Activated T-helper 17 cell treated with anti-CD3 and anti-CD28 coated beads, Interleukin-2, amount 50 U/mL, for 72 hours (primary cell): ENCODE measurements around the gene MPPED2. TPM values are rescaled to one million over a fixed set of nuclear protein-coding genes. Genes with fewer than 3 reads are reported as not detected.

Source experiments
- ATAC-seq: fragments of 150-1000 bp; cut with Tn5 transposase; replicated peaks from 2 replicates; pipeline ENCODE4 v1.10.0; 2021; ENCODE audit warnings: mild to moderate bottlenecking, moderate library complexity
- H3K27ac Mint-ChIP-seq: one replicate; pipeline ENCODE4 v1.8.0; 2022; ENCODE audit warnings: mixed read lengths
- H3K27me3 Mint-ChIP-seq: one replicate; pipeline ENCODE4 v1.8.0; 2022; ENCODE audit warnings: mixed read lengths
- H3K36me3 Mint-ChIP-seq: one replicate; pipeline ENCODE4 v1.8.0; 2022; ENCODE audit warnings: low read depth, mild to moderate bottlenecking, mixed read lengths
- H3K4me1 Mint-ChIP-seq: one replicate; pipeline ENCODE4 v1.8.0; 2022; ENCODE audit warnings: mixed read lengths
- H3K4me3 Mint-ChIP-seq: one replicate; pipeline ENCODE4 v1.8.0; 2022; ENCODE audit warnings: mild to moderate bottlenecking, mixed read lengths
- H3K9me3 Mint-ChIP-seq: one replicate; pipeline ENCODE4 v1.8.0; 2022; ENCODE audit warnings: mixed read lengths
- total RNA-seq, 2 donors: library from RNA; stranded (reverse); gene quantifications; one replicate each; pipeline ENCODE4 v1.2.3, GENCODE V29; 2022

The MPPED2 gene
- total RNA-seq, 2 donors from 2014 or later, result not detected

DNA sequence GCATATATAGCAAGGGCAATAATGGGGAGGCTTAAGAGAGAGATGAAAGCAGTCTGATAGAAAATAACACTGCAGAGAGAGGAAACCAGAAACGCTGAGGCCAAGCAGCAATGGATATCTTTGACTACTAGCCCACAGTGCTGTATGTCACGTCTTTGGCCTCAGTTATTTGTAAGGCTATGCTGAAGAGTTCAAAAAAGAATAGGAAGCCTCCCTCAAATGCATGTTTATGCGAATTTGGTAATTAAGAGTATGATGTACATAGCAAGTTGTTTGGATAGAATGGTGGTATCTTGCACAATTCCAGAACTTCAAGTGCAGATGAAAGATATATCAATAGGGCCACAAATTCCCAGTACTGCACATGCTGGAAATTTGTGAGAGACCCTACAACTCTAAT, 89.2 kb downstream of the MPPED2 start:
- no peak overlapping the region for H3K4me3 Mint-ChIP-seq
- H3K27ac Mint-ChIP-seq, result no peak overlapping the region
- peaks cover 4% of the 10 kb centered on the region for H3K9me3 Mint-ChIP-seq
- no peaks in the 10 kb centered on the region for H3K27me3 Mint-ChIP-seq
- no peak for ATAC-seq
- H3K4me1 Mint-ChIP-seq, result no peaks in the 10 kb centered on the region
- H3K36me3 Mint-ChIP-seq, result no peaks in the 10 kb centered on the region

DNA sequence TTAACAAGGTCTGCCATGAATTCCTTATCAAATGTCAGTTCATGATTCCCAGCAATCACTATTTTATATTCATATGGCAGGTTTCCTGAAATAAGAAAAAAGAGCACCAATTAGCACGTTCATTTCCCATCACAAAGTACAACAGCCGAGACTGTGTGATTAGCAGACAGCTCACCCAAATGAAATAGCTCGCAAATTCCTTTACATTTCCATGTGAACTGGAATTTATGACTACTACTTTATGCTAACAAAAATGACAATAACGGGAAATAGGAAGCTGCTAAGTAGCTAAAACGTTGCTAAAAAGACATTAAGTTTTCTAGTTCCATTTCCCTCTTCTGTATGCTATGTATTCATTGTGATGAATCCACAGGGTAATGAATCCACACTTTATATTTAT, 90.7 kb downstream of the MPPED2 start:
- H3K27me3 Mint-ChIP-seq, result no peaks in the 10 kb centered on the region
- no peak overlapping the region for H3K4me3 Mint-ChIP-seq
- no peak for ATAC-seq
- no peaks in the 10 kb centered on the region for H3K4me1 Mint-ChIP-seq
- no peaks in the 10 kb centered on the region for H3K36me3 Mint-ChIP-seq
- peaks cover 4% of the 10 kb centered on the region for H3K9me3 Mint-ChIP-seq
- H3K27ac Mint-ChIP-seq, result no peak overlapping the region

DNA sequence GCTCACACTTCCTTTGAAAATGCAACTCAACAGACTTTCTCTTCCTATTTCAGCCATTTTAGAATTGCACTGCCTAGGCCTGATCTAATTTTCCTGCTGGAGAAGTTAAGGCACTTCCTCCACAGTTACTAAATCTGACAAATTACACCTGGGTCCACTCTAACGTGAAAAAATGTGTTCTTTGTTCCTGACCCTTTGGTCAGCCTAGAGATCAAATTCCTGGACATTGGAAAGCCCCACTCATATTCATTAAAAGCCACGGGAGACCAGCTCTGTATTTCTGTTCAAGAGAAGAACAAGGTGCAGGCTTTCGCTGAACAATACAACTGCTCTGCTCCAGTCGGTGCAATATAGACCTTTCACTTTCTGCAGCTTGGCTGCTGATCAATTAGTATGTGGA, 96.6 kb downstream of the MPPED2 start:
- Mint-ChIP-seq H3K36me3 (no peaks in the 10 kb centered on the region), H3K4me1 (no peaks in the 10 kb centered on the region), H3K27ac (no peak overlapping the region), H3K4me3 (no peak overlapping the region), H3K9me3 (no peaks in the 10 kb centered on the region), H3K27me3 (peaks cover 12% of the 10 kb centered on the region)
- ATAC-seq, result no peak

DNA sequence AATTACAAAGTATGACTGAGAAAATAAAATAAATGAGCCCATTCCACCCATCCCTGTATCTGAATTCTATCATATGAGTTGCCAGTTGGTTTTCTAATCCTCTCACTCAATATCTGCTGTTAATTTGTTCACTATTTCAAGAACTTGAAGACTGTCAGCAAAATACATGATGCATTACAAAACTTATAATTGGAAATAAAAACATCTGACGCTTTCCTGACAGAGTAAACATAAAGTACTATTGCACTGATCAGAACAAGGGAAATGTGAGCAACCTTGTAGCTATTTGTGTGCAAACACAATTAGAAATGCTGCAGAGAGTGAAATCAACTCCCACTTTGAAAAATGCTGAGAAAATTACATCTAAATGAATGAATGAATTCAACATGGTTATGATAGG, 97.1 kb downstream of the MPPED2 start:
- Mint-ChIP-seq H3K4me1 (no peaks in the 10 kb centered on the region), H3K4me3 (no peak overlapping the region), H3K36me3 (no peaks in the 10 kb centered on the region), H3K27ac (no peak overlapping the region), H3K9me3 (no peaks in the 10 kb centered on the region), H3K27me3 (peaks cover 12% of the 10 kb centered on the region)
- no peak for ATAC-seq

DNA sequence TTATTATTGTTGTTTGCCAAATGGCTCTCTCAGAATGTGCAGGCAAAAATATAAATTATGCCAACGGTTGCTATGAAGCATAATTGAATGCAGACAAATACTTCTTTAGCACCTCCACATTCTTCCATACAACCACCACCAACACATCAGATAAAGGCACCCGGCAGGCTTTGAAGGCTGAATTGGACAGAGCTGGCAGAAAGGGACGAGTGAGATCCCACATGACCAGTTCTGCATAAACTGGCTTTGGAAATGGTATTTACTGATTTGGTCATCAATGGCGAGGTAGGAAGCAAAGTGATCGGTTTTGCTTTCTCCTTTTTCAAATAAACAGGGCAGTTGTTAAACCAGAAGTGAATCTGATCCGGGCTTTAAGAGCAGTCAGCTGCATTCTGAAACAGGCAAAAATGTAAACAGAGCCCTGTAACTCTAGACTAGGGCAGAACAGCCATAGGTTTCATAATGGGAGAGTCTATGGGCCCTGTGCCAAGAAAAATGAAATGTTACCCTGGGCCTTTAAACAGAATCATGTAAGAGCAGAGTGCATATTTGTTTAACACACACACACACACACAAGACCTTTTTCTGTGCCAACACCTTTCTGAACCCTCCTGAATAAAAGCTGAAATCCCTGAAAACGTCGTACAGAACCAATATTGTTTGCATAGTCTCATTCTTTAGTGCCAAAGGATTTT, 97.7 kb downstream of the MPPED2 start:
- Mint-ChIP-seq H3K36me3 (no peaks in the 10 kb centered on the region), H3K4me1 (no peaks in the 10 kb centered on the region), H3K4me3 (no peak overlapping the region), H3K9me3 (no peaks in the 10 kb centered on the region), H3K27ac (no peak overlapping the region), H3K27me3 (peaks cover 12% of the 10 kb centered on the region)
- no peak for ATAC-seq

DNA sequence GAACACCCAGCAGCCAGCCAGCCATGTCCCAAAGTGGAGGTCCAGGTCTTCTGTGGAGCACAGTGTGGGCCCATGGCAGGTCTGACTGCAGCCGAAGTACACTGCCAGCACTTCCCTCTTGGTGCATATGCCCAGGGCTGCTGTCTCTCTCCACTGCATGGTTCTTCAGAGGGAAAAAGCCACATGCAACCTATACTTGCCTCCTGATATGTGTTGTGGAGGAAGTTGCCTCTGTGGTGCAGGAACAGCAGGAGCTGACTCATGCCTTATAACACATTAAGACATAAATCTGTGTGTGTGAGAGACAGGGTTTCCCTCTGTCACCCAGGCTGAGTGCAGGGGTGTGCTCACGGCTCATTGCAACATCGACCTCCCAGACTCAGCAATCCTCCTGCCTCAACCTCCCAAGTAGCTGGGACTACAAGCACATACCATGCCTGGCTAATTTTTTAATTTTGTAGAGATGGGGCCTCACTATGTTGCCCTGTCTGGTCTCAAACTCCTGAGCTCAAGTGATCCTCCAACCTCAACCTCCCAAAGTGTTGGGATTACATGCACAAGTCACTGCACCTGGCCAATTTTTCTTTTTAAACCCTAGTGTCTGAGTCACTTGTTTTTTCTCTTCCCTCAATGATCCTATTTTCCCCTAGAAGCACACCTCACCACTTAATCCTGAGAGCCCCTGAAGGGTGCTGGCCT, 98.8 kb downstream of the MPPED2 start:
- Mint-ChIP-seq H3K27ac (no peak overlapping the region), H3K4me1 (no peaks in the 10 kb centered on the region), H3K27me3 (peaks cover 12% of the 10 kb centered on the region), H3K4me3 (no peak overlapping the region), H3K36me3 (no peaks in the 10 kb centered on the region), H3K9me3 (no peaks in the 10 kb centered on the region)
- ATAC-seq, result no peak

DNA sequence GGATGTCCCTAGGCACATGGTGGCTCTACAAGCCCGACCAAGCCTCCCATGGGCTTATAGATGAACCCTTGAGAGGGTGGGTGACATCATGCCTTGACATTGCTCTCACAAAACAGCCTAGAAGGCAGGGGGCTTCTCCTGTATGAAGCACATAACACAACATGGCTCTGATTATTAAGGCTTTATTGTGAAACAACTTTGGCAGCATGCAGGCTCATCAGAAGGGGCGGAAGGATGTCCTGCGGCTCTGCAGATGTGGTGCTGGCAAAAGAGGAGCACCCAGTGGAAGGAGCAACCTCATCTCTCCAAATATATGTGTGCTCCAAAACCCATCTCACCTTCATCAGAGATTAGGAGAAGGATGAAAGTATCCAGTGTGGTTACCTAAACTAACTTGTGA, 100.4 kb downstream of the MPPED2 start:
- no peak for ATAC-seq
- H3K27me3 Mint-ChIP-seq, result peaks cover 12% of the 10 kb centered on the region
- H3K27ac Mint-ChIP-seq, result no peak overlapping the region
- no peaks in the 10 kb centered on the region for H3K4me1 Mint-ChIP-seq
- no peaks in the 10 kb centered on the region for H3K9me3 Mint-ChIP-seq
- H3K36me3 Mint-ChIP-seq, result no peaks in the 10 kb centered on the region
- H3K4me3 Mint-ChIP-seq, result no peak overlapping the region

DNA sequence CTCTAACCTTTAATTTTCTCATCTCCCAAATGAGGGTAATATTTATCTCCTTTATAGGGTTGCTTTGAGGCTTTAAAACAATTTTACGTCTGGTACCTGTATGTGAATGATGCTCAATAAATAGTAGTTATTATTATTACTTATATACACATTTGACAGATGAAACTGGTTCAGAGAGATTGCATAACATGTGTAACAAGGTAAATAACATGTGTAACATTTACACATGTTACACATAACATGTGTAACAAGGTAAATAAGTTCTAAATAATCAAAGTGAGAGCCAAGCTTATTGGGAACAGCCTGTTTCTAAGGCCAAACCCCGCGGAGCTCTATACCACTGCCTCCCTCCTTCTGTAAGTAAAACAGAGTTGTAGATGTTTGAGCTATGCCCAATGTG, 100.9 kb downstream of the MPPED2 start:
- no peaks in the 10 kb centered on the region for H3K9me3 Mint-ChIP-seq
- no peaks in the 10 kb centered on the region for H3K4me1 Mint-ChIP-seq
- H3K27ac Mint-ChIP-seq, result no peak overlapping the region
- no peak overlapping the region for H3K4me3 Mint-ChIP-seq
- peaks cover 12% of the 10 kb centered on the region for H3K27me3 Mint-ChIP-seq
- no peaks in the 10 kb centered on the region for H3K36me3 Mint-ChIP-seq
- ATAC-seq, result no peak

DNA sequence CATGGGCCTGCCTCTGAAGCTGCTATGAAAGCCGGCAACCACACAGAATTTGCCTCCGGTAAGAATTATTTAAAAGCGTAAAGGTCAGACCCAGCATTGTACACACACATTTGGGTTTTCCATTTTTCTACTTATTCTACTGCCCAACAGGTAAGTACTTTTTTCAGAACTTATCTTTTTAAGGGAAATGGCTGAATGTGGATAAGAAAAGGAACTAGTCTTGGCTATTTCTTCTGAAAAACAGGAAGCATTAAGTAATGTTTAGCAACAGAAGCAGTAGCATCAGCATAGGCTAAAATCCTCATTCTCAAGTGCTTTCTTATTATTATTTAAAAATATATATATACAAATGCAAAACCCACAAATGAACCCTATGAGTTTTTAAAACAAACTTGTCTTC, 103.1 kb downstream of the MPPED2 start:
- H3K27ac Mint-ChIP-seq, result no peak overlapping the region
- H3K36me3 Mint-ChIP-seq, result no peaks in the 10 kb centered on the region
- no peaks in the 10 kb centered on the region for H3K4me1 Mint-ChIP-seq
- no peak for ATAC-seq
- H3K27me3 Mint-ChIP-seq, result peaks cover 11% of the 10 kb centered on the region
- H3K4me3 Mint-ChIP-seq, result no peak overlapping the region
- H3K9me3 Mint-ChIP-seq, result no peaks in the 10 kb centered on the region

DNA sequence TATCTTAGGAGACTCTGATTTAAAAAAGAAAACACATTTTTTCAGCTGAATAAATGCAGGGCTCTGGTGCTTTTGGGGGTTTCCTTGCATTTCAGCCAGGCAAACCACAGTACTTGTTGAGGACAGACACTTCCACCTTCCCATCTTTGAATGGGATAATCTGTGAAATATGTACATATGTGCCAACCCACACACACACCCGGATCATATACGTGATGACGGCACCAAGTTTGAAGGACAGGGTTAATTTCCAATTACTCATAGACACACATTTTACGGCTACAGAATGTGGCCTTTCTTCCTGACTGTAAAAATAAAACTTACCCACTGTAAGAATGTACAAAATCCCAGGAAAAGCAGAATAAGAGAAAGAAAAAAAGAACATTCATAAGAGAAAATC, 104.4 kb downstream of the MPPED2 start:
- Mint-ChIP-seq H3K4me3 (no peak overlapping the region), H3K36me3 (no peaks in the 10 kb centered on the region), H3K27ac (no peak overlapping the region), H3K9me3 (no peaks in the 10 kb centered on the region), H3K4me1 (no peaks in the 10 kb centered on the region), H3K27me3 (peaks cover 21% of the 10 kb centered on the region)
- ATAC-seq, result no peak

DNA sequence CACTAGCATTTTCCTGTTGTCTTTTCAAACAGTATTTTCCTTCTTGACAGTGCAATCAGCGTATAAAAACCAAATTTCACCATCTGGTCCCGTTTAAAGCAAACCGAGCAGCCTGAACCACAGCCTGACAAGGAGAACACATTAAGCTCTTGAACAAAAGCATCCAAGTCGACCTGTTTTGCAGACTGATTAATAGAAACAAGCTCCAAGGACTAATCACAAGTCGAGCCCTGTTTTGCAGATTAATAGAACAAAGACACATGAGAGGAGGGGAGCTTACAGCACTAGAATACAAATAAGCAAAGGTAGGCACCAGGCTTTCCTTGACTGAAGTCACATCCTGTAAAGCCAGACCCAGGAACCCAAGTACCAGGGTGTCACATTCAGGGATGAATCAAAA, 104.8 kb downstream of the MPPED2 start:
- Mint-ChIP-seq H3K4me1 (no peaks in the 10 kb centered on the region), H3K36me3 (no peaks in the 10 kb centered on the region), H3K27ac (no peak overlapping the region), H3K27me3 (peaks cover 18% of the 10 kb centered on the region), H3K9me3 (no peaks in the 10 kb centered on the region), H3K4me3 (no peak overlapping the region)
- no peak for ATAC-seq

DNA sequence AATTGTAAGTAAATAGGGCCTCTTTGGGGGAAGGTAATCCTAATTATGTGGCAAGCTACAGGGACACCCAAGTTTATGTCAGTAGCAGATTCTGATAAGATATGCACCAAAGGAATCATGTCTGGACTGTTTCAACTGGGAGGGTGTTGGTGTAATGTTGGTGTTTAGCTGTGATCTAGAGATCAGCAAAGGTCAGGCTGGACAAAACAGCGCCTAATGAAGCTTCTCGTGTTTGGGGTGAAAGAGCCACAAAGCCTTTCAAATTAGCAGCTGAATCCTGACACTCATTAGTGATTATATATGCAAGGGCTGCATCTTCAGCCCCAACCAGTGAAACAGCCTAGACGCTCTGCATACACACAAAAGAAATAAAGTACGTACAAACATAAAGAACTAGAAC, 106.3 kb downstream of the MPPED2 start:
- Mint-ChIP-seq H3K27me3 (peaks cover 15% of the 10 kb centered on the region), H3K4me3 (no peak overlapping the region), H3K4me1 (no peaks in the 10 kb centered on the region), H3K9me3 (no peaks in the 10 kb centered on the region), H3K36me3 (no peaks in the 10 kb centered on the region), H3K27ac (no peak overlapping the region)
- no peak for ATAC-seq

DNA sequence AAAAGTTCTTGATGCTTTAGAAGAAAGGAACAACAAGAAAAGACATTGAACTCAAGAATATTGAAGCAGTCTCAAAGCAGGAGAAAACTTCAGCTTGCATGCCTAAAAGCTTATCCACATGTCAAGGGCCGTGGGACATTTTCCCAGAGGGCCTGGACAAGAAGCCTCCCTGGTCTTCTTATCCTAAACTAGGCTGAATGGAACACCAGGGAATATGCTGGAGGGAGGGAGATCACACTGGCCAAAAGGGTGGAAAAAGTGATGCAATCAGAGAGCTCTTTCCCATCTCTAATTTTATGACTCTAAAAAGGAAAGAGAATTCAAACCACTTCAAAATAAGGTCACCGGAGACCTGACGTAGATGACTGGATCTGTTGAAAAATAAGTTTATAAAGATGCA, 107.2 kb downstream of the MPPED2 start:
- H3K4me3 Mint-ChIP-seq, result no peak overlapping the region
- no peaks in the 10 kb centered on the region for H3K9me3 Mint-ChIP-seq
- no peak overlapping the region for H3K27ac Mint-ChIP-seq
- peaks cover 15% of the 10 kb centered on the region for H3K27me3 Mint-ChIP-seq
- ATAC-seq, result no peak
- no peaks in the 10 kb centered on the region for H3K4me1 Mint-ChIP-seq
- no peaks in the 10 kb centered on the region for H3K36me3 Mint-ChIP-seq

DNA sequence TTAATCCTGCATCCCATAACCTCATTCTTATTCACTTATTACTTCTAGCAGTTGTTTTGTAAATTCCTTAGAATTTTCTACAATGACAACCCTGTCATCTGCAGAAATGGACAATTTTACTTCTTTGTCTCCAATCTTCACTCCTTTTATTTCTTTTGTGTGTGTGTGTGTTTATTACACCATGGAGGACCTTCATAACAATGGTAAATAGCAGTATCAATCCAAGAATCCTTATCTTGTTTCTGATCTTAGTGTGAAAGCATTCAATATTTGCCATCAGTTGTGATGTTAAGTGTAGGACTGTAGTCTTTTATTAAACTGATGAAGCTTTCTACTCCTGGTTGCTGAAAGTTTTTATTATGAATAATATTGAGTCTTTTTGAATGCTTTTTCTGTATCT, 109.1 kb downstream of the MPPED2 start:
- no peaks in the 10 kb centered on the region for H3K9me3 Mint-ChIP-seq
- H3K4me3 Mint-ChIP-seq, result no peak overlapping the region
- H3K27ac Mint-ChIP-seq, result no peak overlapping the region
- no peak for ATAC-seq
- H3K27me3 Mint-ChIP-seq, result peaks cover 15% of the 10 kb centered on the region
- no peaks in the 10 kb centered on the region for H3K36me3 Mint-ChIP-seq
- H3K4me1 Mint-ChIP-seq, result no peaks in the 10 kb centered on the region

DNA sequence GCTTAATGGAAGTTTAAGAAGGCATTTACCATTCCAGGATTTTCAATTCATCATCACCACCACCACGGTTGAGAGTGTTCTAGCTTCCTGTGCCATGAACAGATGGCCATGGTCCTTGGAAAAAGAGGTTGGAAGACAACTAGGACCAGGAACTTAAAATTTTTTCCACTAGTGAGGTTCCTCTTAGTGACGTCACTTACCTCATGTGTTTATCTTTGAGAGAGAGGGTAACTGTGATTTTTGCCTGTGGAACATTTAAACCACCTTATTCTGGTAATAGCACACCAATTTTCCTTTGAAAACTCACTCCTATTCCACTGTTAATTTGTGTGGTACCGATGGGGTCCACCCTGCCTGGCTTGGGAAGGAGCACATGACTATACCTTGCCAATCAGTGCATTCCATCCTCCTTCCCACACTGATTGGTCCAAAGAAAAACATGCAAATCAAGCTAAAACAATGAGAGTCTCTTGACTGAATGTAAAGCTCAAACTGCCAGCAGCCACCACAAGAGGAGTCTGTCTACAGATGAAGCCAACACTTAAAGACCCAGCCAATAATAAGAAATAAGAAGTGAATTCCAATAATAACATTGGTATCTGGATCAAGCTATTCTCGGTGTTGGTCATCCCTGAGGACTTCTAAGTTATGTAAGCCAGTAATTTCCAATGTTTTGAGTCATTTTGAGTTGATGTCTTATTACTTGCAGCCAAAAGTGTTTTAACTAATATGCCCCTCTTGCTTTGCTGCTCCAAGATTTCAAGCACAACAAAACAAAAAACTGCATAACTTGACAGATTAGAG, 111.8 kb downstream of the MPPED2 start:
- no peak for ATAC-seq
- Mint-ChIP-seq H3K27ac (no peak overlapping the region), H3K4me3 (no peak overlapping the region), H3K36me3 (no peaks in the 10 kb centered on the region), H3K4me1 (no peaks in the 10 kb centered on the region), H3K27me3 (peaks cover 23% of the 10 kb centered on the region), H3K9me3 (peaks cover 4% of the 10 kb centered on the region)
